WTC11 (cell line): Measurements from ENCODE around the gene ABHD12. TPM values are rescaled to one million over a fixed set of nuclear protein-coding genes. Genes with fewer than 3 reads are reported as not detected.

Experiments
- ATAC-seq: fragments of 200-7000 bp; cut with Tn5 transposase; 2 replicates; pipeline ENCODE4 v1.10.0; 2021; ENCODE audit warnings: mild to moderate bottlenecking, moderate library complexity
- CTCF ChIA-PET: fragments of 300-600 bp; sonication (Branson Sonifier 250); formaldehyde crosslinking; loops from one replicate; lab custom pipeline; 2021; ENCODE audit warnings: antibody characterized with exemption; lab: Charles Lee
- POLR2A ChIA-PET: fragments of 350-600 bp; sonication (Branson Sonifier 250); formaldehyde crosslinking; loops from one replicate; lab custom pipeline; 2021; ENCODE audit warnings: antibody characterized with exemption; lab: Charles Lee
- DNase-seq: peaks from one replicate; pipeline ENCODE4 v3.0.0; 2021; ENCODE audit warnings: low spot score
- H3K27ac Mint-ChIP-seq: 2 replicates; pipeline ENCODE4 v1.8.0; 2021; ENCODE audit warnings: mixed read lengths
- H3K27me3 Mint-ChIP-seq: 2 replicates; pipeline ENCODE4 v1.8.0; 2021; ENCODE audit warnings: low read depth, mild to moderate bottlenecking, moderate library complexity, mixed read lengths
- H3K36me3 Mint-ChIP-seq: 2 replicates; pipeline ENCODE4 v1.8.0; 2021; ENCODE audit warnings: mixed read lengths
- H3K4me1 Mint-ChIP-seq: 2 replicates; pipeline ENCODE4 v1.8.0; 2022; ENCODE audit warnings: mixed read lengths
- H3K4me3 Mint-ChIP-seq: 2 replicates; pipeline ENCODE4 v1.8.0; 2021; ENCODE audit warnings: mild to moderate bottlenecking, moderate library complexity, mixed read lengths
- H3K9me3 Mint-ChIP-seq: 2 replicates; pipeline ENCODE4 v1.8.0; 2021; ENCODE audit warnings: mixed read lengths
- AFF4 ChIP-seq: sonication (generic); formaldehyde crosslinking; IDR thresholded peaks from 2 replicates; pipeline ENCODE4 v1.8.1; 2023; ENCODE audit warnings: mild to moderate bottlenecking, missing genetic modification reagents, borderline replicate concordance
- AR ChIP-seq: fragments of 250-450 bp; sonication (Bioruptor Pico); IDR thresholded peaks from 2 replicates; pipeline ENCODE4 v1.9.0; 2021; ENCODE audit warnings: mild to moderate bottlenecking
- ATF1 ChIP-seq: sonication (generic); formaldehyde crosslinking; IDR thresholded peaks from 2 replicates; pipeline ENCODE4 v1.8.1; 2023; ENCODE audit warnings: mild to moderate bottlenecking, moderate library complexity, missing genetic modification reagents
- CTCF ChIP-seq: fragments of 200-600 bp; IDR thresholded peaks from 2 replicates; pipeline ENCODE4 v1.8.0; 2022; ENCODE audit warnings: antibody characterized with exemption
- E2F4 ChIP-seq: sonication (generic); formaldehyde crosslinking; IDR thresholded peaks from 2 replicates; pipeline ENCODE4 v1.8.1; 2022; ENCODE audit warnings: low read depth, mild to moderate bottlenecking, moderate library complexity, missing genetic modification reagents, borderline replicate concordance
- EMX1 ChIP-seq: fragments of 250-450 bp; sonication (Bioruptor Pico); IDR thresholded peaks from 2 replicates; pipeline ENCODE4 v1.8.0; 2021; ENCODE audit warnings: mild to moderate bottlenecking
- ERG ChIP-seq: fragments of 250-450 bp; sonication (Bioruptor Pico); IDR thresholded peaks from 2 replicates; pipeline ENCODE4 v1.8.0; 2021; ENCODE audit warnings: mild to moderate bottlenecking
- FOXK1 ChIP-seq: sonication (generic); formaldehyde crosslinking; IDR thresholded peaks from 2 replicates; pipeline ENCODE4 v1.8.0; 2022; ENCODE audit warnings: mild to moderate bottlenecking, moderate library complexity, missing genetic modification reagents
- IRF1 ChIP-seq: sonication (generic); formaldehyde crosslinking; IDR thresholded peaks from 2 replicates; pipeline ENCODE4 v1.8.0; 2023; ENCODE audit warnings: missing genetic modification reagents
- JAZF1 ChIP-seq: fragments of 250-450 bp; sonication (Bioruptor Pico); IDR thresholded peaks from 2 replicates; pipeline ENCODE4 v1.9.0; 2021; ENCODE audit warnings: moderate library complexity, mild to moderate bottlenecking, inconsistent platforms
- NFATC4 ChIP-seq: fragments of 250-450 bp; sonication (Bioruptor Pico); IDR thresholded peaks from 2 replicates; pipeline ENCODE4 v1.9.0; 2021; ENCODE audit warnings: mild to moderate bottlenecking
- RORB ChIP-seq: fragments of 250-450 bp; sonication (Bioruptor Pico); IDR thresholded peaks from 2 replicates; pipeline ENCODE4 v1.9.0; 2021; ENCODE audit warnings: mild to moderate bottlenecking
- SOX15 ChIP-seq: fragments of 250-450 bp; sonication (Bioruptor Pico); IDR thresholded peaks from 2 replicates; pipeline ENCODE4 v1.9.0; 2021; ENCODE audit warnings: mild to moderate bottlenecking
- ZMAT4 ChIP-seq: fragments of 250-450 bp; sonication (Bioruptor Pico); IDR thresholded peaks from 2 replicates; pipeline ENCODE4 v1.9.0; 2021; ENCODE audit warnings: mild to moderate bottlenecking
- ZNF138 ChIP-seq: sonication (generic); formaldehyde crosslinking; conservative IDR thresholded peaks from 2 replicates; pipeline ENCODE4 v1.8.1; 2022; ENCODE audit warnings: mild to moderate bottlenecking, moderate library complexity, missing genetic modification reagents
- ZNF232 ChIP-seq: sonication (generic); formaldehyde crosslinking; IDR thresholded peaks from 2 replicates; pipeline ENCODE4 v1.8.0; 2022; ENCODE audit warnings: mild to moderate bottlenecking, missing genetic modification reagents
- ZNF512 ChIP-seq: sonication (generic); formaldehyde crosslinking; IDR thresholded peaks from 2 replicates; pipeline ENCODE4 v1.8.1; 2022; ENCODE audit warnings: missing genetic modification reagents, borderline replicate concordance
- total RNA-seq: library from RNA; stranded (reverse); gene quantifications from 3 replicates; pipeline ENCODE4 v1.2.3, GENCODE V29; 2021

ABHD12 gene
- total RNA-seq, 1 experiment from 2014 or later, result 63.1 TPM

- ChIA-PET CTCF (interaction anchor here (0.6 to 1.1 kb wide), 3 partner anchors 48 to 244 kb away, joined by 3 to 4 read pairs (median 3); no protein-coding TSS in a partner anchor), POLR2A (interaction anchor here (0.9 to 1.2 kb wide), 2 partner anchors 14 to 25 kb away, joined by 4 to 9 read pairs; partner anchors contain the start of gene GINS1)
- DNase-seq, result no peak
- Mint-ChIP-seq H3K27ac (no peak overlapping the region), H3K9me3 (peaks cover 4% of the 10 kb centered on the region), H3K36me3 (peaks cover 70% of the 10 kb centered on the region), H3K4me1 (no peaks in the 10 kb centered on the region), H3K27me3 (no peaks in the 10 kb centered on the region), H3K4me3 (no peak overlapping the region)
- ATAC-seq, result no peak
- no peak for TF ChIP-seq JAZF1
- no peak for TF ChIP-seq ZMAT4 (CRISPR knock-in tag)
- no peak for TF ChIP-seq FOXK1 (CRISPR knock-in tag)
- no peak for TF ChIP-seq ERG (CRISPR knock-in tag)
- no peak for TF ChIP-seq RORB
- TF ChIP-seq NFATC4 (CRISPR knock-in tag), result no peak
- TF ChIP-seq ZNF512 (CRISPR knock-in tag), result no peak
- no peak for TF ChIP-seq E2F4
- TF ChIP-seq AFF4 (CRISPR knock-in tag), result no peak
- TF ChIP-seq AR, result no peak
- TF ChIP-seq ZNF138 (CRISPR knock-in tag), result no peak
- no peak for TF ChIP-seq ATF1 (CRISPR knock-in tag)
- TF ChIP-seq CTCF, result no peak
- no peak for TF ChIP-seq ZNF232 (CRISPR knock-in tag)
- TF ChIP-seq EMX1 (CRISPR knock-in tag), result no peak
- no peak for TF ChIP-seq SOX15 (CRISPR knock-in tag)
- no peak for TF ChIP-seq IRF1
These were observed 31.4 kb upstream of the ABHD12 start for GRCh38 chr20:25422032-25422431.
